Measurements from ENCODE around the gene OR11L1.

Gene OR11L1

GRCh38 chr1:247824023-247824422, 17.7 kb downstream of the OR11L1 start, which contains the start of gene OR14A16:
OR14A16 (minus strand) TSS chr1:247824119; CDS start chr1:247815729, 8,390 bp downstream.
- Histone ChIP-seq H3K4me1 (ENCODE audit: control insufficient read depth, low read length) (peaks cover 13% of the 10 kb centered on the region), H3K4me2 (ENCODE audit: low read length) (peak within 1 kb of the TSS; percentile 36), H3K79me2 (ENCODE audit: control insufficient read depth, low read length) (no peaks in the 10 kb centered on the region), H3K27ac (ENCODE audit: low read depth, low read length) (no peak within 1 kb of the TSS), H4K20me1 (ENCODE audit: control insufficient read depth, insufficient read depth, low read depth, low read length) (no peaks in the 10 kb centered on the region), H3K27me3 (ENCODE audit: control insufficient read depth, low read length) (no peaks in the 10 kb centered on the region), H3K9me3 (ENCODE audit: control insufficient read depth, insufficient read depth, low read length) (no peaks in the 10 kb centered on the region), H3K36me3 (ENCODE audit: control insufficient read depth, low read length) (no peaks in the 10 kb centered on the region), H3K9me2 (replicated peaks; ENCODE audit: control insufficient read depth, low read length) (no peaks in the 10 kb centered on the region), H3F3A (ENCODE audit: control insufficient read depth, insufficient read depth) (no peaks in the 10 kb centered on the region), H3K4me3 (ENCODE audit: low read length) (peak within 1 kb of the TSS; percentile 26; the same call in 1 of the 2 replicates)
- TF ChIP-seq EZH2phosphoT487 (IDR thresholded peaks at IDR 0.05; ENCODE audit: borderline replicate concordance, low read length) (no peak), CTCF (IDR thresholded peaks at IDR 0.05; ENCODE audit: low read depth, low read length, poor library complexity, severe bottlenecking) (no peak)

- Histone ChIP-seq H4K20me1 (ENCODE audit: control insufficient read depth, insufficient read depth, low read depth, low read length) (no peaks in the 10 kb centered on the region), H3K4me2 (ENCODE audit: low read length) (no peak overlapping the region), H3K36me3 (ENCODE audit: control insufficient read depth, low read length) (no peaks in the 10 kb centered on the region), H3K9me3 (ENCODE audit: control insufficient read depth, insufficient read depth, low read length) (no peaks in the 10 kb centered on the region), H3K27me3 (ENCODE audit: control insufficient read depth, low read length) (no peaks in the 10 kb centered on the region), H3K4me1 (ENCODE audit: control insufficient read depth, low read length) (peaks cover 13% of the 10 kb centered on the region), H3K79me2 (ENCODE audit: control insufficient read depth, low read length) (no peaks in the 10 kb centered on the region), H3F3A (ENCODE audit: control insufficient read depth, insufficient read depth) (no peaks in the 10 kb centered on the region), H3K4me3 (ENCODE audit: low read length) (no peak overlapping the region), H3K27ac (ENCODE audit: low read depth, low read length) (no peak overlapping the region), H3K9me2 (replicated peaks; ENCODE audit: control insufficient read depth, low read length) (no peaks in the 10 kb centered on the region)
- TF ChIP-seq EZH2phosphoT487 (IDR thresholded peaks at IDR 0.05; ENCODE audit: borderline replicate concordance, low read length) (no peak), CTCF (IDR thresholded peaks at IDR 0.05; ENCODE audit: low read depth, low read length, poor library complexity, severe bottlenecking) (no peak)
These were observed 19.6 kb downstream of the OR11L1 start for GRCh38 chr1:247822060-247822459.

GRCh38 chr1:247812637-247813036, 29.1 kb downstream of the OR11L1 start:
- H3K4me3 ChIP-seq (ENCODE audit: low read length) = no peak overlapping the region
- H3K9me3 ChIP-seq (ENCODE audit: control insufficient read depth, insufficient read depth, low read length) = no peaks in the 10 kb centered on the region; the same call in 1 of the 2 replicates
- H3F3A ChIP-seq (ENCODE audit: control insufficient read depth, insufficient read depth) = no peaks in the 10 kb centered on the region
- no peaks in the 10 kb centered on the region for H3K79me2 ChIP-seq (ENCODE audit: control insufficient read depth, low read length)
- H4K20me1 ChIP-seq (ENCODE audit: control insufficient read depth, insufficient read depth, low read depth, low read length) = no peaks in the 10 kb centered on the region
- H3K4me1 ChIP-seq (ENCODE audit: control insufficient read depth, low read length) = no peaks in the 10 kb centered on the region
- H3K36me3 ChIP-seq (ENCODE audit: control insufficient read depth, low read length) = no peaks in the 10 kb centered on the region
- H3K4me2 ChIP-seq (ENCODE audit: low read length) = no peak overlapping the region
- H3K27me3 ChIP-seq (ENCODE audit: control insufficient read depth, low read length) = no peaks in the 10 kb centered on the region
- H3K9me2 ChIP-seq (replicated peaks; ENCODE audit: control insufficient read depth, low read length) = no peaks in the 10 kb centered on the region
- no peak overlapping the region for H3K27ac ChIP-seq (ENCODE audit: low read depth, low read length)
- no peak for TF ChIP-seq EZH2phosphoT487 (IDR thresholded peaks at IDR 0.05; ENCODE audit: borderline replicate concordance, low read length)
- no peak for TF ChIP-seq CTCF (IDR thresholded peaks at IDR 0.05; ENCODE audit: low read depth, low read length, poor library complexity, severe bottlenecking)

Measured in DOHH2 (cell line).